Activated CD4-positive, CD25-positive, alpha-beta regulatory T cell treated with anti-CD3 and anti-CD28 coated beads, Interleukin-2, amount 50 U/mL, for 72 hours (primary cell): Measurements from ENCODE around the gene IFITM1.
A peak's percentile ranks its signal among the peaks of the same experiment; 100 is the strongest.

Experiments
- DNase-seq: peaks from one replicate; pipeline ENCODE4 v3.0.0; 2021

The IFITM1 gene

GRCh38 chr11:350723-351255 is 36.9 kb downstream of the IFITM1 start:
- DNase-seq, result no peak

GRCh38 chr11:351411-351810 is 37.6 kb downstream of the IFITM1 start:
- no peak for DNase-seq

GRCh38 chr11:352456-353031 is 38.7 kb downstream of the IFITM1 start:
- DNase-seq, result no peak

DNA sequence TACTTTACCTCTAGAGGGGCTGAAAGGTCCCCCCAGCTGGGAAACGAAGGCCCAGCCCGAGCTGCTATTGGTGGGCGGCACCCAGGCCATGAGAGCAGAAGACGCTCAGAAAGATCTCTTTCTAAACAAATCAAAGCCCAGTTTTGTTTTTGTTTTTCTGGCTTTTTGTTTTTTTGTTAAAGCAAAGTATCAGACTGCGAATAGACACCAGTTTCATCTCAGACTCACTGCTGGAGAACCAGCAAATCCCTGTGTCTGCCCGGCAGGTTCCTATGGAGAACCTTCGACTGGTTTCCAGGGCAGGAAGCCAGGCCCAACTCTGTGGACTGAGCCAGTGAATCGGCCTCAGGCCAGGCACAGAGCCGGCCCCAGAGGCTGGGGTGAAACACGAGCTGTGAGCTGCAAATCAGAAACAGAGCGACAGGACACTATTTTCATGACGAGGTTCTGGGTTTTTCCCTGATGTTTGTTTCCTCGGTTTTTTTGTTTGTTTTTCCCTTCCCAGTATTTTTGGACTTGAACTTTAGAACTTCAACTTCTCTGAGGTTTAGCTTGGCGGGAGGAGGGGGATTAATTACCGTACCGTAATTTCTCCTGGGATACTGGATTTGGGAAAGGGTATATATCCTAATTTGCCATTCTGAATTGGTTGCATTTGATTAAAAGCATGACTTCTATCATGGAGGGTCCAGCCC is 39.5 kb downstream of the IFITM1 start:
- no peak for DNase-seq

DNA sequence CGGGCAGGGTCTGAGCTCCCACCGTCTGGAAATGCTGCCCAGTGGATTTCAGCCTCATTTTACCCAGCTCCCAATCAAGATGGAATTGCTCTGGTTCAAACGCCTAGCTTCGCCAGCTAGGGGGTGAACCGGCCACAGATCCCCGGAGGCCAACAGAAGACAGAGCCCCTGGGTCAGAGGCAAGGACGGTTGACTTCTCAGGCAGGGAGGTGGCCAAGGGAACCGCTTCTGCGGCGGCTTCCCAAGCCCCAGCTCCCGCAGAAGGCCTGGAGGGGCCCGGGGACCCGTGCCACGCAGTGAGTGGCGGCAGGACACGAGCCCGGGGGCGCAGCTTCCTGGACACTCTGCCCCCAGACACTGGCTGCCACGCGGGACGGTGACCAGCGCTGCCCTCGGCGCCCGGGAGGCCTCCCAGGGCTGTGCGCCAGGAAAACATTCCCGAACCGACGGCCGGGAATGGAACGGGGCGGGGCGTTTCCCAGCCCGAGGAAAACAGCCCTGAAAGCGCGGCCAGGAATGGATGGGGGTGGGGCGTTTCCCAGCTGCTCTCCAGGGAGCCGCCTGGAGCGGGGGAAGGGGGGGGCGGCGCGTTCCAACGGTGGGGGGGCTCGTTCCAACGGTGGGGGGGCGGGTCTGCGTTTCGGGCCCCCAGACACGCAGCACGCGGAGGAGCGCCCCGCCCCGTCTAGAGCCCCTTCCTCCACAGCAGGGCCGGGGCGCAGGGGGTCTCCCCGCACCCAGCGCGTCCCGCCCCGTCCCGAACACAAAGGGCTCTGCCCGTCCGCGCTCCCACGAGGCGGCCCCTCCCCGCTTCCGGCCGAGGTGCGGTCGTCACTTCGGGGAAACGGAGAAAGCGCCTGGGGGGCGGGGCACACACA is 42.0 kb downstream of the IFITM1 start:
- peak; percentile 76 for DNase-seq

DNA sequence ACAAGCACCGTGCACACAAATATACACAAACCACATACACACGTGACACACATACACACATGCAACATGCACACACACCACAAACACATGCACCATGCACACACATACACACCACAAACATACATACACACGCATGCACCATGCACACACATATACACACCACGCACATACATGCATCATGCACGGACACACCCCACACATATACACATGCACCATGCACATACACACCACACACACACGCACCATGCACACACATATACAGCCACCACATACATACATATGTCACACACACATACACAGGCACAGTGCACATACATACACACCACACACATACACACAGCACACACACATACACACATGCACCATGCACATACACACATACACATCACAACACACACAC is 42.8 kb downstream of the IFITM1 start:
- DNase-seq, result no peak

DNA sequence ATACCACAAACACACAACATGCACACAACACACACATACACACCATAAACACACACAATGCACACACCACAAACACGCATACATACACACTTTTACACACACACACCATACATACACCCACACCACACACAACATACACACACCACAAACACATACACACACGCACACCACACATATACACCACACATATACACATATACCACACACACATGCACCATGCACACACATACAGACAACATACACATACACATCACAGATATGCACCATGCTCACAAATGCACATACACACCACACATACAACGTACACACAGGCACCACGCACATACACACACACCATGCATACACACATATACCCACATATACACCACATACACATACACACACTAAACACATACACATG is 43.7 kb downstream of the IFITM1 start:
- DNase-seq, result no peak

- no peak for DNase-seq
These were observed 44.4 kb downstream of the IFITM1 start for GRCh38 chr11:358129-358800.

- no peak for DNase-seq
These were observed 45.4 kb downstream of the IFITM1 start for GRCh38 chr11:359181-359714.

GRCh38 chr11:360326-361280 is 46.8 kb downstream of the IFITM1 start:
- DNase-seq, result peak; percentile 26

DNA sequence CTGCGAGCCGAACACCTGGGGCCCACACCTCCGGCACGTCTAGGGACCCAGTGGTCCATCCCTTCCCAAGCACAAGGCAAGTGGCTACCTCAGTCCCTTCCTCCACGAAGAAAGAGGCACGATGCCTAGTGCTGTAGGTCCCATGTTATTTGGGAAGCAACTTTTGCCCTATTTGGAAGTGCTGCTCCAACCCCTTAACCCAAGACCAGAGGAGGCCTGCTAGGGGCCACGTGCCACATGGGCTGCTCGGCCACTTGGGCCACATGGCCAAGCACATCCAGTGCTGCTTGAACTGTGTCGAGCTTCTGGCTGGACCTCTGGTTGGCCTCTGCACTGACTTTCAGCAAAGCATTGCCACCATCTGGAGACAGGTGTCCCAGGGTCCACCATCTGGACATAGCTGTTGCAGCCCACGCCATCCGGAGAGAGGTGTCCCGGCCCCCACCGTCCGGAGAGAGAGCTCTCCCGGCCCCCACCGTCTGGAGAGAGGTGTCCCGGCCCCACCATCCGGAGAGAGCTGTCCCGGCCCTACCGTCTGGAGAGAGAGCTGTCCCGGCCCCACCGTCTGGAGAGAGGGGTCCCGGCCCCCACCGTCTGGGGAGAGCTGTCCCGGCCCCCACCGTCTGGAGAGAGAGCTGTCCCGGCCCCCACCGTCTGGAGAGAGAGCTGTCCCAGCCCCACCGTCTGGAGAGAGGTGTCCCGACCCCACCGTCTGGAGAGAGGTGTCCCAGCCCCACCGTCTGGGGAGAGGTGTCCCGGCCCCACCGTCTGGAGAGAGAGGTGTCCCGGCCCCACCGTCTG is 49.0 kb downstream of the IFITM1 start:
- DNase-seq, result peak; percentile 29

GRCh38 chr11:363443-363805 is 49.6 kb downstream of the IFITM1 start:
- peak; percentile 21 for DNase-seq

GRCh38 chr11:363948-364761 is 50.3 kb downstream of the IFITM1 start:
- DNase-seq, result peak; percentile 45
